Choroid plexus epithelial cell (primary cell): ENCODE measurements around the gene RECK.
A peak's percentile ranks its signal among the peaks of the same experiment; 100 is the strongest.

Experiments
- DNase-seq: peaks from one replicate; pipeline ENCODE4 v3.0.0-alpha.2; 2010; ENCODE audit warnings: low read depth
- H3K4me3 ChIP-seq: 2 replicates; pipeline ENCODE4 v1.5.1; 2011; ENCODE audit warnings: low read depth, mild to moderate bottlenecking, control low read depth, low read length, moderate library complexity
- TF ChIP-seq, protein P1 (sequence below): conservative IDR thresholded peaks from 2 replicates; pipeline ENCODE4 v1.5.1; 2011; ENCODE audit warnings: low read depth, mild to moderate bottlenecking, control low read depth, inconsistent platforms, low read length, moderate library complexity

RECK gene

DNA sequence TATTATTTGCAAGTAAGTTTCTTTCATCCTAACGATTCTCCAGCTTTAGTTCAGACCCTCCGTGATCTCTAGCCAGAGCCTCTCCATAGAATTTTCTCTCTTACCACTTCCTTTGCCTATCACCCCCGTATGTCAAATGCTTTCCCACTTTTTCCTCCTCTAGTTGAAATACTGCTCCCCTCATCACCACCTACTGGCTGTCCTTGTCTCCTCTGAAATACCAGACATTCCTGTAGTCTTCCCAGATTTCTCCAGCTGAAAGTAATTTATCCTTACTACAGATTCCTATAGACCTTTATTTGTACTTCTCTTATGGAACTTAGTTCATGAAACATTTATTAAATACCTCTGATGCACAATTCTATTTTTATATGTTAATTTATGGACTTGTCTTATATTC is 63.8 kb downstream of the RECK start:
- DNase-seq, result no peak
- TF ChIP-seq, protein P1, sequence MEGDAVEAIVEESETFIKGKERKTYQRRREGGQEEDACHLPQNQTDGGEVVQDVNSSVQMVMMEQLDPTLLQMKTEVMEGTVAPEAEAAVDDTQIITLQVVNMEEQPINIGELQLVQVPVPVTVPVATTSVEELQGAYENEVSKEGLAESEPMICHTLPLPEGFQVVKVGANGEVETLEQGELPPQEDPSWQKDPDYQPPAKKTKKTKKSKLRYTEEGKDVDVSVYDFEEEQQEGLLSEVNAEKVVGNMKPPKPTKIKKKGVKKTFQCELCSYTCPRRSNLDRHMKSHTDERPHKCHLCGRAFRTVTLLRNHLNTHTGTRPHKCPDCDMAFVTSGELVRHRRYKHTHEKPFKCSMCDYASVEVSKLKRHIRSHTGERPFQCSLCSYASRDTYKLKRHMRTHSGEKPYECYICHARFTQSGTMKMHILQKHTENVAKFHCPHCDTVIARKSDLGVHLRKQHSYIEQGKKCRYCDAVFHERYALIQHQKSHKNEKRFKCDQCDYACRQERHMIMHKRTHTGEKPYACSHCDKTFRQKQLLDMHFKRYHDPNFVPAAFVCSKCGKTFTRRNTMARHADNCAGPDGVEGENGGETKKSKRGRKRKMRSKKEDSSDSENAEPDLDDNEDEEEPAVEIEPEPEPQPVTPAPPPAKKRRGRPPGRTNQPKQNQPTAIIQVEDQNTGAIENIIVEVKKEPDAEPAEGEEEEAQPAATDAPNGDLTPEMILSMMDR, result peak; percentile 29
- H3K4me3 ChIP-seq, result no peak overlapping the region

DNA sequence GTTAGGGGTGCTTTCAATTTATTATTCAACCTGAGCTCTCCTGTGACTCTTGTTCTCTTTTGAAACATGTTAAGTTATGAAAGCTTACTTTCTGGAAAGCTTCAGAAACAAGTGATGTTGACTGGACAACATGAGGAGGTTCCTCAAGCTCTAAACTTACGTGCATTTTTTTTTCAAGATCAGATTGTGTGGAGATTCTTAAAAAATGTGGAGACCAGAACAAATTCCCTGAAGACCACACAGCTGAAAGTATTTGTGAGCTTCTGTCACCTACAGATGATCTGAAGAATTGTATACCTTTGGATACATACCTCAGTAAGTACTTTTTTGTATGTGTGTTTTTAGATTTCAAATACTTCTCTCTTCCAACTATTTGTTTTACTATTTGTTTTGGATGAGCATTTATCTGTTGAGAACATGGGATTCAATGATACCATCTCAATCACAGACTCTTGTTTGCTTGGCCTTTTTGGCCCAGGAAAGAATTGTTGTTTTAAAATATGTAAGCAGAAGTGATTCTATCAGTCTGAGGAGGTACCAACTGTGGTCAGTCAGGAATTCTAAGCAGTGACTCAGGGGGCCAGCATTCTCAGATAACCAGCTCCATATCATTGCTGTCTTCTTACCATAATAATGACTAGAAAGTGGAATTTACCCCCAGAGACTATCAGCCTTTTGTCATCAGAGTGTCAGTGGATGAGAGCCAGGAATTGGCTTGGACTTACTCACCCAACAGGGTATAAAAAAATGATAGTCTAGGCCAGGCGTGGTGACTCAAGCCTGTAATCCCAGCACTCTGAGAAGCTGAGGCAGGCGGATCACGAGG is 65.4 kb downstream of the RECK start:
- no peak overlapping the region for H3K4me3 ChIP-seq
- DNase-seq, result peak; percentile 94
- TF ChIP-seq, protein P1, result no peak

DNA sequence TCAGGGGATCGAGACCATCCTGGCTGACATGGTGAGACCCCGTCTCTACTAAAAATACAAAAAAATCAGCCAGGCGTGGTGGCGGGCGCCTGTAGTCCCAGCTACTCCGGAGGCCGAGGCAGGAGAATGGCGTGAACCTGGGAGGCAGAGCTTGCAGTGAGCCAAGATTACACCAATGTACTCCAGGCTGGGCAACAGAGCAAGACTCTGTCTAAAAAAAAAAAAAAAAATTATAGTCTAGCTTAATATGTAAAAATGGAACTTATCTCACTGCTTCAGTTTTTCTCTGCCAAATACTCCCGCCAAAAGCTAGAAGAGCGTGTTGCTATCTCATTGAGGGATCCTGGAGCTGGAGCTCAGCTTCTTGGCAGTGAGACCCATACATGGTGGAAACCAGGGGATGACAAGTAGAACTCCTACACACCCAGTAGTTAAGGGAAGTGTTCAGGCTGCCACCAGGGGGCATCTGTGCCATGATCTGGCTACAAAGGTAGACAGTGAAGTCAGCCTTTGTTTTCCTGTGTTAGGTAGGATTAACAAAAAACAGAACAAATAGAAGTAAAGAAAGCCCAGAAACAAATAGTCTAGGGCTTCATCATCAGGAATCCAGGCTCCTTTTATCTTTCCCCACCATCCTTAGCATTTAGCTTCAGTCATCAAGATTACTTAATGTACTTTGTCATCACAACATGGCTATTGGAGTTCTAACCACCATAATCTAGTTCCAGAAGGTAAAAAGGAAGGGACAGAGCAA is 66.2 kb downstream of the RECK start:
- DNase-seq, result peak; percentile 83
- TF ChIP-seq, protein P1, result peak; percentile 82
- H3K4me3 ChIP-seq, result no peak overlapping the region

DNA sequence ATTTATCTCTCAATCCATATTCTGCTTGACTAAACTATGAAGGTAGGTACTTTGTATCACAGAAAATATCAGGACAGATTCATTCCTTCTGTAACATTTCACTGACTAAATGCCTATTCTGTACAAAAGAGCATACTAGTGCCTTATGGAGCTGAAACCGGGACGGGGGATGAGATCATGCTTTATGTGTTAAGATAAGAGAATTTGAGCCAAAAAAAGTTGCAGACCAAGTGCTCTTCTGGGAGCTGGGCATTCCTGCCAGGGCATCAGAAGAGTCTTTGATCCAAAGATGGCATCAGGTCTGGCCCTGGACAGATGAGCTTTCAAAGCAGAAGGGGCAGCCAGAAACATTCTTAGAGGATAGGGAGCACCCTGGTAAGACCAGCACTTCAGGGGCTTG is 72.4 kb downstream of the RECK start:
- no peak overlapping the region for H3K4me3 ChIP-seq
- TF ChIP-seq, protein P1, result no peak
- no peak for DNase-seq

DNA sequence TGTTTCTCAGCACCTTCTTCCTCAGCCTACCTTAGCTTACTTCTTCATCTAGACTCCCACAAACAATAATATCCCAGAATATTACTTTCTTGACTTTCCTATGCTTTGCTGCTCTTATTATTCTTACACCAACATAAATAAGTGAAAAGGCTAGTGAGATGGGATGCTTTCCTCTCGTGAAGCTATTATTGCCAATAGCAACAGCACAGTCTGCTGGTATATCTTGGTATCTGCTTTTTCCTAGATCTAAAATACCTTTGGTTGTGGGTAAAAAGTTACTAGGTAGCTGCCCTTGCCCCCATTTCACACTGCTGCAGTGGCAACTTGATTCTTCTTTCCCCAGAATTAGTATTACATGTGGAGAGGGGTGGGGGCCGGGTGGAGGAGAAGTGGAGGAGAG is 73.7 kb downstream of the RECK start:
- TF ChIP-seq, protein P1, result peak; percentile 53
- no peak overlapping the region for H3K4me3 ChIP-seq
- peak; percentile 41 for DNase-seq

DNA sequence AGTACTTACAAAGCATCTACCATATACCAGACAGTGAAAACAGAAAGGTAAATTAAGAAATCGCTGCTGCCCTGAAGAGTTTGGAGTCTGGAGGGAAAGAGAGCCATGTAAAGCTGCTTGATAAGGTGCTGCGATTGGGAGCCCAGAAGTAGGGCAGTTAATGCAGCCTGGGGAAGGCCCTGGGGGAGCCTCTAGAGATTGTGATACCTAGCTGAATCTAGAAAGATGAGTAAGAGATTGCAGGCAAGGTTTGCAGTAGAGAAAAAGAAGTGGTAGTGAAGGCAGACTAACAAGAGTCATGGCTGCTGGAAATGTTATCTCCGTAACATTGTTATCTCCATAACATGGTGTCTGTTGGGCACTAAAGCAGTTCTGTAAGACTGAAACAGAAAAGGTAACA is 75.8 kb downstream of the RECK start:
- TF ChIP-seq, protein P1, result no peak
- H3K4me3 ChIP-seq, result no peak overlapping the region
- DNase-seq, result no peak
